ENCODE results near the gene SUN1.
"Not testable (repeated sequence)": the region's sequence is repeated elsewhere in the genome, so short reads cannot be mapped to it uniquely, and the experiment has no call there.

Gene SUN1

DNA sequence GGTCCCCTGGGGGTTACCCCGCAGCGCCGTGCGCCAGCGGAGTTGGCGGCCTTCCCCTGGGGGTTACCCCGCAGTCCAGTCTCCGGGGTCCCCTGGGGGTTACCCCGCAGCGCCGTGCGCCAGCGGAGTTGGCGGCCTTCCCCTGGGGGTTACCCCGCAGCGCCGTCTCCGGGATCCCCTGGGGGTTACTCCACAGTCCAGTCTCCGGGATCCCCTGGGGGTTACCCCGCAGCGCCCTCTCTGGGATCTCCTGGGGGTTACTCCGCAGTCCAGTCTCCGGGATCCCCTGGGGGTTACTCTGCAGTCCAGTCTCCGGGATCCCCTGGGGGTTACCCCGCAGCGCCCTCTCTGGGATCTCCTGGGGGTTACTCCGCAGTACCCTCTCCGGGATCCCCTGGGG lies 15.5 kb downstream of the SUN1 start:
- DNase-seq (ENCODE audit: extremely low read depth, insufficient read length); H3K27me3 ChIP-seq (replicated peaks; ENCODE audit: control insufficient read depth, insufficient read depth, low read length); H3K4me3 ChIP-seq (replicated peaks; ENCODE audit: low read depth, low read length): not testable (repeated sequence)
- TF ChIP-seq, protein P1, sequence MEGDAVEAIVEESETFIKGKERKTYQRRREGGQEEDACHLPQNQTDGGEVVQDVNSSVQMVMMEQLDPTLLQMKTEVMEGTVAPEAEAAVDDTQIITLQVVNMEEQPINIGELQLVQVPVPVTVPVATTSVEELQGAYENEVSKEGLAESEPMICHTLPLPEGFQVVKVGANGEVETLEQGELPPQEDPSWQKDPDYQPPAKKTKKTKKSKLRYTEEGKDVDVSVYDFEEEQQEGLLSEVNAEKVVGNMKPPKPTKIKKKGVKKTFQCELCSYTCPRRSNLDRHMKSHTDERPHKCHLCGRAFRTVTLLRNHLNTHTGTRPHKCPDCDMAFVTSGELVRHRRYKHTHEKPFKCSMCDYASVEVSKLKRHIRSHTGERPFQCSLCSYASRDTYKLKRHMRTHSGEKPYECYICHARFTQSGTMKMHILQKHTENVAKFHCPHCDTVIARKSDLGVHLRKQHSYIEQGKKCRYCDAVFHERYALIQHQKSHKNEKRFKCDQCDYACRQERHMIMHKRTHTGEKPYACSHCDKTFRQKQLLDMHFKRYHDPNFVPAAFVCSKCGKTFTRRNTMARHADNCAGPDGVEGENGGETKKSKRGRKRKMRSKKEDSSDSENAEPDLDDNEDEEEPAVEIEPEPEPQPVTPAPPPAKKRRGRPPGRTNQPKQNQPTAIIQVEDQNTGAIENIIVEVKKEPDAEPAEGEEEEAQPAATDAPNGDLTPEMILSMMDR (IDR thresholded peaks at IDR 0.05; ENCODE audit: insufficient read depth, low read length, poor library complexity, severe bottlenecking), result peak; percentile 11
- H3K36me3 ChIP-seq (ENCODE audit: control insufficient read depth, insufficient read depth, low read length), result peaks cover 25% of the 10 kb centered on the region

DNA sequence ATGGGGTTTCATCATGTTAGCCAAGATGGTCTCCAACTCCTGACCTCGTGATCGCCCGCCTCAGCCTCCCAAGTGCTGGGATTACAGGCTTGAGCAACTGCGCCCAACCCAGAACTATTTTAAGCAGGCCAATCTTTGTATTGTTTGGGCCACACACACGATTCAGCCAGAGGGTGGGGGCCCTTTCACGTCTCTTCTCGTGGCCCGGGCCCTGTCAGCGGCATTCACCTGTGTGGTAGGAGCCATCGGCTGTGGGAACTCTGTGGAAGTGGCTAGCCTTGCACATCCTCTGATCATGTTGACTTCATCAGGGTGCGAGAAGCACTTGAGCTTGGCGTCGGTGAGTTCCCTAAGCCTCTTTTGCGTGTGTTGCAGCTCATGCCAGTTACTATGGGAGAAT lies 16.9 kb downstream of the SUN1 start:
- TF ChIP-seq, protein P1 (IDR thresholded peaks at IDR 0.05; ENCODE audit: insufficient read depth, low read length, poor library complexity, severe bottlenecking), result no peak
- no peak for DNase-seq (ENCODE audit: extremely low read depth, insufficient read length)
- peaks cover 28% of the 10 kb centered on the region for H3K36me3 ChIP-seq (ENCODE audit: control insufficient read depth, insufficient read depth, low read length)
- no peaks in the 10 kb centered on the region for H3K27me3 ChIP-seq (replicated peaks; ENCODE audit: control insufficient read depth, insufficient read depth, low read length)
- H3K4me3 ChIP-seq (replicated peaks; ENCODE audit: low read depth, low read length), result no peak overlapping the region

DNA sequence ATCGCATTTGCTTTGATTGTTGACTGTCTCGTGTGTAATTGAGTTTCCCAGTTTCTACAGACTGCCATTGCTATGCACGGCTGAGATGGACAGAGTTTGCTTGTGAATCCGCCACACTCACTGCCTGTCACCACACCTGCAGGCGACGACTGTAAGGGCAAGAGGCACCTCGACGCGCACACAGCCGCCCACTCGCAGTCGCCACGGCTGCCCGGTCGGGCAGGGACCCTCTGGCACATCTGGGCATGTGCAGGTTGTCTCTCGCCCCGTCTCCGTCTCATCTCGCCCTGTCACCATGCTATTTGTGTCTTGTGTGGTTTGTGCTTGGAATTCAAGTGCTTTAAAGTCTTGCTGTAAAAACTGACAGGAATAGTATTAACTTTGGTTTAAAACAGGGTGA lies 17.5 kb downstream of the SUN1 start:
- H3K27me3 ChIP-seq (replicated peaks; ENCODE audit: control insufficient read depth, insufficient read depth, low read length), result no peaks in the 10 kb centered on the region
- peaks cover 24% of the 10 kb centered on the region for H3K36me3 ChIP-seq (ENCODE audit: control insufficient read depth, insufficient read depth, low read length)
- no peak overlapping the region for H3K4me3 ChIP-seq (replicated peaks; ENCODE audit: low read depth, low read length)
- DNase-seq (ENCODE audit: extremely low read depth, insufficient read length), result no peak
- TF ChIP-seq, protein P1 (IDR thresholded peaks at IDR 0.05; ENCODE audit: insufficient read depth, low read length, poor library complexity, severe bottlenecking), result no peak

DNA sequence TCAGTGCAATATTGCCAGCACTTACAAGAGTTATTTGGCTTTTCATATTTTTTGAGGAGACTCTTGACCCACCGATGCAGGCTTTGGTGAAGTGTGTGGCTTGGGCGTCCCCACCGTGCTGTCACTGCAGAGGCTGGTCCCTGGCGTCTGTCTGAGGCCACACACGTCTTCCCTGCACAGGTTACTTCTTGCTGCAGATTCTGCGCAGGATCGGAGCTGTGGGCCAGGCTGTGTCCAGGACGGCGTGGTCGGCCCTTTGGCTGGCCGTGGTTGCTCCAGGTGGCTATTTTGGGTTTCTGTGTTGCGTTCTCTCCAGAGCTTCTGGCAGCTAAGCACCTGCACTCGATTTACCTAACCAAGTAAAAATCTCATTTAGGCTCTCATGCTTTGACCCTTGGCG lies 18.9 kb downstream of the SUN1 start:
- peaks cover 31% of the 10 kb centered on the region for H3K36me3 ChIP-seq (ENCODE audit: control insufficient read depth, insufficient read depth, low read length)

DNA sequence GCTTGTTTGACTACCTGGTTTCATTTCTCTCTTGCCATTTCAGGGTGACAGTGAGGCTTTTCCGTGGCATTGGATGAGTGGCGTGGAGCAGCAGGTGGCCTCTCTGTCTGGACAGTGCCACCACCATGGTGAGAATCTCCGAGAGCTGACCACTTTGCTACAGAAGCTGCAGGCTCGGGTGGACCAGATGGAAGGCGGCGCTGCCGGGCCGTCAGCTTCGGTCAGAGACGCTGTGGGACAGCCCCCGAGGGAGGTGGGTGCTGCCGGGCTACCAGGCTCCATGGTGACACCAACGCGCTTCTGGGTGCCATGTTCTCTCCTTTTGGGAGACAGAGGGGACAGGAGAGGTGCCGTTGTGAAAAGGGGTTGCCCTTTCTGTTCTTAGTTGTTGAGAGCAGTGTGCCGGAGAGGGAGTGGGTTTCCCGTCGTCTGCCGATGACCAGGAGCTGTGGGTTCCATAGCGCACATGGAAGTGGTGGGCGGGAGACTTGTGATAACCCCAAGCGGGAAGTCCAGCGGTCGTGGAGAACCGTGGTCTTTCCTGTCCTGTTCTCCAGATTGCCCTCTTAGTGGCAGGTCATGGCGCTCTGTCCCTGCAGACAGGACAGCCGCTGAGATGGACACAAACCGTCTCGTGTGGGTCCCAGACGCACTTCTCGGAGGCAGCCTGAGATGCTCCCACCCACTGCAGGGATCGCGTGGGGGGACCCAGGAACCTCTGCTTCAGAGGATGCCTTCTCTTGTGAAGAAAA lies 21.3 kb downstream of the SUN1 start:
- DNase-seq (ENCODE audit: extremely low read depth, insufficient read length), result no peak
- TF ChIP-seq, protein P1 (IDR thresholded peaks at IDR 0.05; ENCODE audit: insufficient read depth, low read length, poor library complexity, severe bottlenecking), result no peak
- no peaks in the 10 kb centered on the region for H3K27me3 ChIP-seq (replicated peaks; ENCODE audit: control insufficient read depth, insufficient read depth, low read length)
- H3K36me3 ChIP-seq (ENCODE audit: control insufficient read depth, insufficient read depth, low read length), result peaks cover 37% of the 10 kb centered on the region
- H3K4me3 ChIP-seq (replicated peaks; ENCODE audit: low read depth, low read length), result no peak overlapping the region

More for the DNA sequence above, 18.9 kb downstream of the SUN1 start:
- TF ChIP-seq, protein P1 (IDR thresholded peaks at IDR 0.05; ENCODE audit: insufficient read depth, low read length, poor library complexity, severe bottlenecking), result no peak
- Histone ChIP-seq H3K4me3 (replicated peaks; ENCODE audit: low read depth, low read length) (no peak overlapping the region), H3K27me3 (replicated peaks; ENCODE audit: control insufficient read depth, insufficient read depth, low read length) (no peaks in the 10 kb centered on the region)
- DNase-seq (ENCODE audit: extremely low read depth, insufficient read length), result no peak
